Heart left ventricle (tissue), 16 donors: ENCODE measurements around the gene ANKRD17. TPM values are rescaled to one million over a fixed set of nuclear protein-coding genes. Genes with fewer than 3 reads are reported as not detected.

Experiments used
- ATAC-seq, 4 donors: fragments of 200-7000 bp; cut with Tn5 transposase; one replicate each; pipeline ENCODE4 v1.9.1; 2020 to 2022; ENCODE audit warnings: moderate library complexity in 4 of 4, mild to moderate bottlenecking in 3 of 4, moderate number of reproducible peaks in 1 of 4
- DNase-seq, 5 donors: peaks; one replicate each; pipeline ENCODE4 v3.0.0-alpha.2; 2020
- H3K27ac ChIP-seq, 12 donors: fragments of 200-600 bp; sonication (generic) in 4 of 12; one replicate each; pipeline versions ENCODE4 v1.5.0 to v1.8.0; 2016 to 2022; ENCODE audit warnings: mild to moderate bottlenecking in 2 of 12
- H3K27me3 ChIP-seq, 9 donors: fragments of 200-600 bp; sonication (generic) in 2 of 9; one replicate each; pipeline versions ENCODE4 v1.5.1 to v1.8.0; 2016 to 2022; ENCODE audit warnings: mild to moderate bottlenecking in 3 of 9
- H3K36me3 ChIP-seq, 9 donors: fragments of 200-600 bp; sonication (generic) in 2 of 9; one replicate each; pipeline versions ENCODE4 v1.5.0 to v1.8.0; 2018 to 2022; ENCODE audit warnings: mild to moderate bottlenecking in 2 of 9
- H3K4me1 ChIP-seq, 12 donors: fragments of 200-600 bp; sonication (generic) in 4 of 12; one replicate each; pipeline versions ENCODE4 v1.5.0 to v1.8.0; 2016 to 2022; ENCODE audit warnings: mild to moderate bottlenecking in 3 of 12
- H3K4me3 ChIP-seq, 12 donors: fragments of 200-600 bp; sonication (generic) in 4 of 12; one replicate each; pipeline versions ENCODE4 v1.5.0 to v1.8.0; 2017 to 2022; ENCODE audit warnings: mild to moderate bottlenecking in 9 of 12, moderate library complexity in 4 of 12
- H3K9me3 ChIP-seq, 12 donors: fragments of 200-600 bp; sonication (generic) in 4 of 12; one replicate each; pipeline versions ENCODE4 v1.5.0 to v1.8.0; 2016 to 2022; ENCODE audit warnings: mild to moderate bottlenecking in 1 of 12
- CTCF ChIP-seq, 12 donors: fragments of 200-600 bp; sonication (generic) in 4 of 12; IDR thresholded peaks; one replicate each; pipeline versions ENCODE4 v1.5.0 to v1.8.0; 2018 to 2022; ENCODE audit warnings: antibody characterized with exemption in 12 of 12, mild to moderate bottlenecking in 5 of 12
- POLR2A ChIP-seq, 2 donors: fragments of 450-650 bp; IDR thresholded peaks; one replicate each; pipeline ENCODE4 v1.6.1; 2017; ENCODE audit warnings: antibody characterized with exemption in 2 of 2, mild to moderate bottlenecking in 2 of 2, moderate library complexity in 2 of 2
- WGBS, 4 donors: extraction: QIAGEN DNeasy Blood & Tissue Kit in 2 of 4; methylation state at CpG; one replicate each; pipeline versions ENCODE4 v1.1.5 to v1.1.7; 2013 to 2018; 5-methylcytosine and 5-hydroxymethylcytosine counted together
- intact Hi-C, 10 donors: fragments of 100-400 bp; cut with DNase I; formaldehyde crosslinking; loops; one replicate each; pipeline versions ENCODE4 v1.11.1 to v1.14.2; 2022
- polyA plus RNA-seq, 2 donors: library from polyadenylated mRNA; stranded (reverse); fragments of 200-250 nt; gene quantifications; one replicate each; pipeline ENCODE4 v1.2.3, GENCODE V29; 2013
- total RNA-seq, 9 donors: library from RNA; depleted of rRNA in 2 of 9; stranded (reverse); fragments of >200 nt in 2 of 9; fragmentation: NEBNext Ultra II Directional in 3 of 9; extraction: Animal tissue kit (Norgen Biotek cat#: 25700) in 3 of 9; gene quantifications; one replicate each; pipeline versions ENCODE4 v1.1.0 to v1.2.4, GENCODE V29; 2016 to 2023
- donor health status: ischemic (EF 13 %, LVEDD 7.1; RV severe dilation, severe dysfunction).
- donor health status: healthy with polysubstance abuse.
- donor health status: DM: no; HTN: yes; CAD: no.
- donor health status: DM: no; HTN: no; CAD: no.
- donor health status: ischemic (EF 25% LVEDD 6.9; RV normal size, moderate dysfunction).
- donor health status: ischemic (EF 25% LVEDD 5.7; RV mildly dilated, moderate dysfunction).
- donor health status: healthy.
- donor health status: DM: yes; HTN: yes; CAD: no.
- donor health status: ischemic (EF 35%, LVEDD 5.7; RV mildly dilated, moderate dysfunction).
- donor health status: nonischemic (EF 11% LVEDD 7.7; RV severe dilation, severe dysfunction).
- donor health status: DM: yes; HTN: yes; CAD: no.
- donor health status: PGD.
- donor health status: ischemic (EF 29% LVEDD 5.4; RV normal size, mild dysfunction).
- donor health status: nonischemic (EF 23%, LVEDD 6.1; RV moderate dilation, normal function).

The ANKRD17 gene
- total and polyA plus RNA-seq, 11 donors = 13.0 to 67.1 (median 55.3) TPM

- Histone ChIP-seq H3K27me3 (no peaks in the 10 kb centered on the region), H3K36me3 (peaks cover 0 to 39% (median 22%) of the 10 kb centered on the region in 9 donors), H3K4me1 (peaks cover 0 to 3% (median 0%) of the 10 kb centered on the region in 12 donors), H3K27ac (no peak overlapping the region), H3K4me3 (no peak overlapping the region), H3K9me3 (no peaks in the 10 kb centered on the region)
- DNase-seq (no peak), ATAC-seq (no peak)
- TF ChIP-seq CTCF (IDR thresholded peaks at IDR 0.05) (no peak), POLR2A (IDR thresholded peaks at IDR 0.05) (no peak)
- 97 to 100% (median 99%) methylated on average over 1 of the region's 1 CpG for WGBS, 4 donors
- intact Hi-C loops = no loop called here
Measured at GRCh38 chr4:73051625-73052024, 207.0 kb downstream of the ANKRD17 start.

- no peak for TF ChIP-seq POLR2A (IDR thresholded peaks at IDR 0.05)
- Histone ChIP-seq H3K9me3 (no peaks in the 10 kb centered on the region), H3K4me1 (no peaks in the 10 kb centered on the region), H3K27me3 (no peaks in the 10 kb centered on the region), H3K4me3 (no peak overlapping the region), H3K27ac (no peak overlapping the region), H3K36me3 (no peaks in the 10 kb centered on the region)
- DNase-seq = no peak
- no peak for ATAC-seq
- WGBS, 4 donors = 84 to 87% (median 85%) methylated on average over 7 of the region's 7 CpGs
- intact Hi-C loops = no loop called here
Measured at GRCh38 chr4:73045879-73046278, 212.7 kb downstream of the ANKRD17 start.

GRCh38 chr4:73037057-73037456, 221.5 kb downstream of the ANKRD17 start:
- 93 to 96% (median 95%) methylated on average over 4 of the region's 4 CpGs for WGBS, 4 donors
- intact Hi-C loops = no loop called here
- DNase-seq (no peak), ATAC-seq (no peak)
- Histone ChIP-seq H3K9me3 (peaks cover 0 to 26% (median 7%) of the 10 kb centered on the region in 12 donors), H3K4me1 (no peaks in the 10 kb centered on the region), H3K27ac (no peak overlapping the region), H3K36me3 (no peaks in the 10 kb centered on the region), H3K4me3 (no peak overlapping the region), H3K27me3 (no peaks in the 10 kb centered on the region)
- no peak for TF ChIP-seq POLR2A (IDR thresholded peaks at IDR 0.05)
- TF ChIP-seq CTCF (IDR thresholded peaks at IDR 0.05) = no peak

- Histone ChIP-seq H3K36me3 (no peaks in the 10 kb centered on the region), H3K27ac (no peak overlapping the region), H3K27me3 (no peaks in the 10 kb centered on the region), H3K4me3 (no peak overlapping the region), H3K4me1 (no peaks in the 10 kb centered on the region), H3K9me3 (peaks cover 0 to 26% (median 7%) of the 10 kb centered on the region in 12 donors)
- intact Hi-C loops = no loop called here
- TF ChIP-seq CTCF (IDR thresholded peaks at IDR 0.05) (no peak), POLR2A (IDR thresholded peaks at IDR 0.05) (no peak)
- 80 to 85% (median 82%) methylated on average over 1 of the region's 1 CpG for WGBS, 4 donors
- DNase-seq (no peak), ATAC-seq (no peak)
Measured at GRCh38 chr4:73036123-73036522, 222.5 kb downstream of the ANKRD17 start.

GRCh38 chr4:73034896-73035295, 223.7 kb downstream of the ANKRD17 start:
- H3K4me1 ChIP-seq = no peaks in the 10 kb centered on the region
- intact Hi-C loops = no loop called here
- no peak overlapping the region for H3K4me3 ChIP-seq
- no peak overlapping the region for H3K27ac ChIP-seq
- H3K36me3 ChIP-seq = no peaks in the 10 kb centered on the region
- no peak for DNase-seq
- WGBS, 4 donors = 86 to 90% (median 88%) methylated on average over 2 of the region's 2 CpGs
- no peak for ATAC-seq
- TF ChIP-seq CTCF (IDR thresholded peaks at IDR 0.05) (no peak), POLR2A (IDR thresholded peaks at IDR 0.05) (no peak)
- no peaks in the 10 kb centered on the region for H3K27me3 ChIP-seq
- peaks cover 0 to 30% (median 7%) of the 10 kb centered on the region in 12 donors for H3K9me3 ChIP-seq
